GM21526 (cell line): ENCODE results near the gene CDKL5.

Source experiments
- ATAC-seq: cut with Tn5 transposase; IDR thresholded peaks from one replicate; pipeline ENCODE4 v1.9.1; 2021; ENCODE audit warnings: moderate library complexity; ENCODE audit not compliant: unreplicated experiment, low FRiP score

The CDKL5 gene

DNA sequence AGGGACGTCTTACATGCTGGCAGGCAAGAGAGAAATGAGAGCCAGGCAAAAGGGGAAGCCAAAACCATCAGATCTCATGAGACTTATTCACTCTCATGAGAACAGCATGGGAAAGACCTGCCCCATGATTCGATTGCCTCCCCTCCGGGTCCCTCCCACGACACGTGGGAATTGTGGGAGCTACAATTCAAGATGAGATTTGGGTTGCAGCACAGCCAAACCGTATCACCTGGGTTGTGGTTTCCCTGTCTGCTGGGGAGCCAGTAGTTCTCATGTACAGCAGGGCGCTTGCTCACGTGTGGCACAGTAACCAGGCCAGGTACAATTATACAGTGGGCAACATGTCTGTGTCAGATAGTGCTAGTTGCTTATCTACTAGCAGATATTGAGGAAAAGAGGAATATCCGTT is 257.6 kb downstream of the CDKL5 start:
- no peak for ATAC-seq

DNA sequence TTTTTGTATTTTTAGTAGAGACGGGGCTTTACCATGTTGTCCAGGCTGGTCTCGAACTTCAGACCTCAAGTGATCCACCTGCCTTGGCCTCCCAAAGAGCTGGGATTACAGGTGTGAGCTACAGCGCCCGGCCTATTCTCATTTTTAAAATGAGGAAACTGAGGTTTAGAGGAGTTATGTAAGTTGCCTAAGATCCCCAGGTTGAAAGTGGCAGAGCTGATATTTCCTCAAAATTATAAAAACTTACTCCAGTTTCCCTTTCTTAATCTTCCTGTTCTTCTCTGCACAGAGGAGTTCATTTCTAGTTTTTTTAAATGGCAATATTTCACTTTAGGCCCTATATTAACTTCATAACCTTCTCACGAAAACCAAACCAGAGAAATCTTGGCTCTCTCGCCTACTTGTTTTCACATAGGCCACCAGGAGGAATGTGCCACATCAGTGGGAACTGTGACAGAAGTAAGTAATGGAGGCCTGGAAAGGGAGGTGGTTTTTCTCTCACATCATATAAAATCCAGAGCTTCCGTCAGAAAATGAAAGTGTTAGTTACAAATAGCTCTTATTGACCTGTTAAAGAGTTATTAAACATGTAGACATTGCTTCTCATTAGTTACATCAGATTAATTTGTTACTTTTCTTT is 262.6 kb downstream of the CDKL5 start:
- no peak for ATAC-seq

DNA sequence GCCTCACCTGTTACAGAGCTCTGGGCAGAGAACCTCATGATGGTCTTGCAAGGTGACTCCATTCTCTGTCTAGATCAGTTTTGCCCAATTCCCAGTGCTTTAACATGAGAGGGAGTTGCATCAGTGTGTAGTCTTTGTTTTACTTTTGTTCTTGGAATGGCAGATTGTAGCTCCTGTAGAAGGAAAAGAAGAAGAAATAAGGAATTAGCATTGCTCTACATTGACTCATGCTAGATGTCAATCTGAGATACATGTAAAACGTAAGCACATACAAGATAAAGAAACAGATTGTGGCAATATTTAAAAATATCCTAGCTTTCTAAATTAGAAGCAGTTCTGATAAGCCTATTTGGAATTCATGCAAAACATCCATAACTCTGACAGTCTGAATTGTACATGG is 266.0 kb downstream of the CDKL5 start:
- ATAC-seq, result no peak

DNA sequence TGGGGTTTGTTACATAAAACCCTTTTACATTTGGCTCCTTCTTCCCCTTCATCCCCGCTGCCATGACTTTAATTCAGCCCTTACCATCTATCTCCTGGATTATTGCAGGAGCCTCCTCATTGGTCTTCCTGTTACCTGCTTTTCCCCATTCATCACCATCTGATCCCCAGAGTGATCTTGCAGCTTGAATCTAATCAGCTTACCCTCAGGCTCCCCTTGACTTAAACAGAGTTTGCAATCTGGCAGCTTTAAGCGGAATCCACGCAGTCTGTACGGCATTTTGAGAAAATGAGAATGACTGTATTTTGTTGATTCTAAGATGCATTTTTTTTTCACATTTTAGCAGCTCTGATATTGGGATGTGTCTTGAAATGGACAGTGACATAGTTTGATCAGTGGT is 267.1 kb downstream of the CDKL5 start:
- ATAC-seq, result no peak

DNA sequence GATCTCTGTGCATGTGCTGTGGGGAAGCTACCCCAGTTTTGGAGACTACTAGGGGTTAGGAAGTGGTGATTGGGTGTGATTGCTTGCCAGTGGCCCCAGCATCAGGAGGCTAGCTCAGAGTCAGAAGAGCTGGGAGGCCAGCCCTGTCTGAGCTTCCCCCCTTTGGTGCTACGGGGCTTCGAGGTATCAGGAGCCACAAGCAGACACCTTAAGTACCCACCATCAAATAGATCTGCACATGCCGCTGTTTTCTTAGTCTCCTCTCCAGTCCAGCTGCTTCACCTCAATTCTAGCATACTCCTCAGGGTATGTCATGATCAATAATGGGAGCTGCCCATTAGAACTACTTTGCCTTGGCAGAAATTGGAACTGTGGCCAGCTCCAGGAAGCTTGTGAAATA is 271.2 kb downstream of the CDKL5 start:
- no peak for ATAC-seq

DNA sequence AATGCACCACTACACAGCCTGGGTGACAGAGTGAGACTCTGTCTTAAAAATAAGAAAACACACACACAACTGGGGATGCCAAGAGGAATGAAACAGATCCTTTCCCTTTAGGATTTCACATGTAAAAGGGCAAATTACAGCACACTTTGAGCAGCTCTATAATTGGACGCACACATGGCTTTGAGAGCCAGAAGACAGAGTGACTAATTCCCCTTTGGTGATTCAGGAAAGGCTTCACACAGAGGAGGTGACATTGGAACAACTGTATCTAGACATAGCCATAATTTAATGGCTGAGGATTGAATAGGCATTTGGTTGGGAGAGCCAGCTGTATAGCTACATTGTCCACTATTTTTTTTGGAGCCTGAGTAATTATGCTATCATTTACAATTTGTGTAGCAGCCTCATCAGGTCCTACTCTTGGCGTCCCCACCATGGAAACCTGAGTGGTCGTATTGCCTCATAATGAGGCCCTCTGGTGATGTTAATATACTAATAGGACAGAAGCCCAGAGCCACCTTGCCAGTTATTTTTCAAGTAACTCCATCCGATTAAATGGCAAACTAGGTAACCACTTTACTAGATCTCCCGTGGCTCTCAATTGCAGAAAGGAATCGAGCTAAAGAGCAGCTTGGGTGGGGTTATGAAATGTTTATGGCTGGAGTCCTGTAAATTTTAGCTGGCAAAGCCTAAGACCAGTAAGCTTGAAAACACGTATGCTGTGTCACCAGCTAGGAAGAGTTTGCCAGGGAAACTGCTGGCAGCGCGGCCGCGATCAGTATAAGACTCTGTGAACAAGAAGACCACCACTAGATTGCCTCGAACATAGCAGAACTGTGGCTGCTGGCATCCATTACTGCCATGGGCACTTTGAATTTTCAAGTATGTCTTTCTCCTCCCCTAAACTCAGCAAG is 273.6 kb downstream of the CDKL5 start:
- ATAC-seq, result no peak

DNA sequence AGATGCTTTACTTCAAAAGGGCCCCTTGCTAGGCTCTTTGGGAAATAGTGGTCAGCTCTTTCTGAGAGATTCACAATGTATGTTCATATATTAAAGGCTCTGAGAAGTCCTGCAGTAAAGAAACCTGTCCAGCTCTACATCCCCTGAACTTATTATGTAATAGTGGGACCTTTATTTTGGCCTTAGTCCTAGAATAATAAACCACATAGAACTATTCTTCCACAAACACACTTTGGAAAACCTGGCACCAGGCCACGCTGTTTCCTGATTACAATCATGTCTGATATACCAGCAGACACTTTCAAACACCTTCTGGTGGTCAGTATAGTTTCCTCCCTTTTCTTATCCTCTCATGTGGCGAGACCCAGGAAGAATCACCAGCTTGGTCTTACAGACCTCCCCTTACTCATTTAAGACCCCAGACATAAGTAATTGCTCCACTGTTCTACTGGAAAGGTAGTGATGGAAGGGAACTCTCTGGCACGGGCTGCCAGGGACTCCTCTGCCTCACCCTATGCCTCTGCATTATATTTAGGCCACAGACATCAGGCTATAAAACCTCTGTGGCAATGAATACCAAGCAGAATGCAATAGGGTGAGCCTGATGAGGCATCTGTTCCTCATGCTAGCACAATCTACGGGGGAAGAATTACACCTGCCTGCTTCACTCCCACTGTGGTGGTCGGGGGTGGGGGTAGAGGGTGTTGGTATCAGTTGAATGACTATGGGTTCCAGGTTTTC is 276.4 kb downstream of the CDKL5 start:
- ATAC-seq, result no peak

DNA sequence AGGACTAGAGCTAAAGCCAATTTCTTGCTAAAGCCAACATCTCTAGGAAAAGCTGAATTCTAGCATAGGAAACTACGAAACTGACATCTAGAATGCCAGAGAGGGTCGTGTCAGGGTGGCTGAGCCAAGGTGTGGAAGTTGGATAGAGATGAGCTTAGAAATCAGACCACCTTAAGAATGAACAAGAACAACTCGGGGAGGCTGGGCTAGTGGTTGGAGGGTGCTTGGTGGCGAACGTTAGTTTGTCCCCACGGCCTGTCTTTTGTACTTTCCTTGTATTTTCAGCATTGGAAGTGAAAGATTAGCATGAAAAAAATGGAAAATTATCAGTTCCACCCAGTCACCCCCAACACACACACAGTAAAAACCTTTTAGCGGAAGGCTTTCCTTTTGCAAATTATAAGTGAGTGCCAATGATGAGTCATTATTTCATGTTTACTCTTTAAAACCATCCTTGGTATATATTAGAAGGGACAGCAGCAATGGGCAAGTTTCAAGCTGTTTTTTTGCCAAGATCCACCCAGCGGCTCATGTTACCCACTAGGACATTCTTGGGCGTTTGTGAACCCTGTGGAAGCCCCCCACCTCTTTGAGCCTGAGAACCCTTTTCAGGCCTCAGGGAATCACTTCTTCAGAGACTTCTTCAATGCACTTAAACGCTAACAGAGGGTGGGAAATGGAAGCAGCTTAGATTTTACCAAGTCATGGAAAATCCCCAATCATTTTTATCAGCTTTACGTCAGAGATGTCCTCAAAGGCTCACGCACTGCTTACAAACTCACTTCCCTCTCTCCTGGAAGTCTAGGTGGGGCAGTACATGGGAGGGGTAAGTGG is 277.2 kb downstream of the CDKL5 start:
- ATAC-seq, result no peak
